PC-3 (cell line): ENCODE results near the gene KIF13A. TPM values are rescaled to one million over a fixed set of nuclear protein-coding genes. Genes with fewer than 3 reads are reported as not detected.
"Not testable (repeated sequence)": the region's sequence is repeated elsewhere in the genome, so short reads cannot be mapped to it uniquely, and the experiment has no call there.

Source experiments
- ATAC-seq: fragments of 200-7000 bp; cut with Tn5 transposase; 2 replicates; pipeline ENCODE4 v1.9.1; 2020; ENCODE audit warnings: mild to moderate bottlenecking, moderate library complexity
- BruUV-seq: library from RNA; stranded (reverse); fragments of 400-500 nt; replicated peaks from 2 replicates; lab custom pipeline; 2021; lab: Mats Ljungman, UMichigan
- CTCF ChIA-PET: fragments of 300-600 bp; sonication (Branson Sonifier 250); formaldehyde crosslinking; loops from one replicate; lab custom pipeline; 2022; ENCODE audit warnings: antibody characterized with exemption; lab: Charles Lee
- POLR2A ChIA-PET: fragments of 300-600 bp; sonication (Branson Sonifier 250); formaldehyde crosslinking; loops from one replicate; lab custom pipeline; 2022; ENCODE audit warnings: antibody characterized with exemption; ENCODE audit not compliant: unreplicated experiment; lab: Charles Lee
- DNase-seq: peaks from one replicate; pipeline ENCODE4 v3.0.0-alpha.2; 2015
- H2AFZ ChIP-seq: fragments of 300-600 bp; sonication (generic); 2 replicates; pipeline ENCODE4 v1.6.0; 2016; ENCODE audit warnings: antibody characterized with exemption, low read length
- H3F3A ChIP-seq: fragments of 300-600 bp; sonication (generic); one replicate; pipeline ENCODE4 v1.6.0; 2017; ENCODE audit warnings: antibody characterized with exemption, low read length, control low read depth, mild to moderate bottlenecking; ENCODE audit not compliant: unreplicated experiment
- H3K27ac ChIP-seq: fragments of 300-600 bp; sonication (generic); 2 replicates; pipeline ENCODE4 v1.5.1; 2016; ENCODE audit warnings: mild to moderate bottlenecking, low read length
- H3K27me3 ChIP-seq: fragments of 300-600 bp; sonication (generic); 2 replicates; pipeline ENCODE4 v1.6.1; 2016; ENCODE audit warnings: low read length, mixed read lengths
- H3K36me3 ChIP-seq: fragments of 300-600 bp; sonication (generic); 2 replicates; pipeline ENCODE4 v1.6.1; 2016; ENCODE audit warnings: low read depth, mixed run types, low read length, mixed read lengths
- H3K4me1 ChIP-seq: fragments of 300-600 bp; sonication (generic); 2 replicates; pipeline ENCODE4 v1.5.1; 2016; ENCODE audit warnings: low read length; ENCODE audit not compliant: insufficient read depth
- H3K4me2 ChIP-seq: fragments of 300-600 bp; sonication (generic); 2 replicates; pipeline ENCODE4 v1.6.0; 2016; ENCODE audit warnings: low read length
- H3K4me3 ChIP-seq: fragments of 300-600 bp; sonication (generic); 2 replicates; pipeline ENCODE4 v1.5.1; 2016; ENCODE audit warnings: mild to moderate bottlenecking, low read length, mixed read lengths
- H3K79me2 ChIP-seq: fragments of 300-600 bp; sonication (generic); 2 replicates; pipeline ENCODE4 v1.6.1; 2017; ENCODE audit warnings: low read length, mixed read lengths
- H3K9ac ChIP-seq: fragments of 300-600 bp; sonication (generic); 2 replicates; pipeline ENCODE4 v1.6.0; 2016; ENCODE audit warnings: mild to moderate bottlenecking, low read length
- H3K9me2 ChIP-seq: fragments of 300-600 bp; sonication (generic); replicated peaks from 2 replicates; pipeline ENCODE4 v1.6.1; 2016; ENCODE audit warnings: mixed run types, low read length, mixed read lengths
- H3K9me3 ChIP-seq: fragments of 300-600 bp; sonication (generic); 2 replicates; pipeline ENCODE4 v1.6.1; 2016; ENCODE audit warnings: low read length, mixed read lengths
- H4K20me1 ChIP-seq: fragments of 300-600 bp; sonication (generic); 2 replicates; pipeline ENCODE4 v1.6.1; 2016; ENCODE audit warnings: low read length, mixed read lengths
- CTCF ChIP-seq: fragments of 300-600 bp; sonication (generic); conservative IDR thresholded peaks from 2 replicates; pipeline ENCODE4 v1.5.1; 2017; ENCODE audit warnings: antibody characterized with exemption, low read depth, mild to moderate bottlenecking, low read length
- EZH2 ChIP-seq: fragments of 300-600 bp; sonication (generic); IDR thresholded peaks from one replicate; pipeline ENCODE4 v1.6.1; 2017; ENCODE audit warnings: antibody characterized with exemption, mild to moderate bottlenecking, low read length; ENCODE audit not compliant: unreplicated experiment
- EZH2phosphoT487 ChIP-seq: fragments of 300-600 bp; sonication (generic); IDR thresholded peaks from 2 replicates; pipeline ENCODE4 v1.6.1; 2018; ENCODE audit warnings: mild to moderate bottlenecking, antibody characterized with exemption, low read length, borderline replicate concordance
- intact Hi-C: fragments of 100-400 bp; cut with micrococcal nuclease; formaldehyde crosslinking; loops from 2 replicates; pipeline ENCODE4 v1.9.0; 2023
- total RNA-seq: library from RNA; depleted of rRNA; stranded (reverse); fragments of >200 nt; gene quantifications from 2 replicates; pipeline ENCODE4 v1.2.3, GENCODE V29; 2014

The KIF13A gene
- total RNA-seq, 1 experiment from 2014 or later, result 21.3 TPM

GRCh38 chr6:17979479-17979878, 8.0 kb downstream of the KIF13A start:
- no peak overlapping the region for H3K4me2 ChIP-seq
- H2AFZ ChIP-seq, result no peak overlapping the region
- no peaks in the 10 kb centered on the region for H3F3A ChIP-seq
- H3K4me1 ChIP-seq, result peaks cover 20% of the 10 kb centered on the region
- no peaks in the 10 kb centered on the region for H3K36me3 ChIP-seq
- peaks cover 44% of the 10 kb centered on the region for H3K79me2 ChIP-seq
- no TSS peak for BruUV-seq
- H3K27ac ChIP-seq, result no peak overlapping the region
- no peaks in the 10 kb centered on the region for H4K20me1 ChIP-seq
- H3K4me3 ChIP-seq, result no peak overlapping the region
- no peak for ATAC-seq
- no peaks in the 10 kb centered on the region for H3K9me2 ChIP-seq
- H3K9ac ChIP-seq, result no peak overlapping the region
- intact Hi-C loops, result no loop called here
- POLR2A ChIA-PET, result no interaction called here
- H3K27me3 ChIP-seq, result no peaks in the 10 kb centered on the region
- TF ChIP-seq CTCF (no peak), EZH2 (no peak), EZH2phosphoT487 (no peak)
- CTCF ChIA-PET, result no interaction called here
- no peak for DNase-seq
- H3K9me3 ChIP-seq, result no peaks in the 10 kb centered on the region

- H3K9me2 ChIP-seq, ATAC-seq, H3K27ac ChIP-seq, H2AFZ ChIP-seq, H4K20me1 ChIP-seq, POLR2A ChIA-PET, CTCF ChIA-PET, H3F3A ChIP-seq, H3K27me3 ChIP-seq, DNase-seq, H3K9ac ChIP-seq, intact Hi-C loops, H3K36me3 ChIP-seq, H3K4me3 ChIP-seq, BruUV-seq, H3K4me2 ChIP-seq, H3K9me3 ChIP-seq: not testable (repeated sequence)
- peaks cover 24% of the 10 kb centered on the region for H3K4me1 ChIP-seq
- peaks cover 52% of the 10 kb centered on the region for H3K79me2 ChIP-seq
These were observed 11.2 kb downstream of the KIF13A start for GRCh38 chr6:17976258-17976657.

GRCh38 chr6:17974570-17975368, 12.7 kb downstream of the KIF13A start:
- H3K27me3 ChIP-seq, result no peaks in the 10 kb centered on the region
- ChIA-PET CTCF (no interaction called here), POLR2A (interaction anchor here (0.5 kb wide), 1 partner anchor 111 kb away, joined by 8 read pairs; no protein-coding TSS in a partner anchor)
- ATAC-seq (no peak), DNase-seq (no peak)
- no TSS peak for BruUV-seq
- no peaks in the 10 kb centered on the region for H3F3A ChIP-seq
- peaks cover 17% of the 10 kb centered on the region for H3K4me1 ChIP-seq
- H3K27ac ChIP-seq, result no peak overlapping the region
- H3K9me2 ChIP-seq, result no peaks in the 10 kb centered on the region
- no peak overlapping the region for H3K9ac ChIP-seq
- H2AFZ ChIP-seq, result no peak overlapping the region
- intact Hi-C loops, result no loop called here
- H4K20me1 ChIP-seq, result no peaks in the 10 kb centered on the region
- H3K4me2 ChIP-seq, result no peak overlapping the region
- H3K9me3 ChIP-seq, result no peaks in the 10 kb centered on the region
- TF ChIP-seq EZH2 (no peak), CTCF (no peak), EZH2phosphoT487 (no peak)
- H3K4me3 ChIP-seq, result no peak overlapping the region
- no peaks in the 10 kb centered on the region for H3K36me3 ChIP-seq
- H3K79me2 ChIP-seq, result peaks cover 49% of the 10 kb centered on the region
